Cardiac septum (tissue), 1 donor: Measurements from ENCODE around the gene NHLRC4. TPM values are rescaled to one million over a fixed set of nuclear protein-coding genes. Genes with fewer than 3 reads are reported as not detected.
"Not testable (repeated sequence)": the region's sequence is repeated elsewhere in the genome, so short reads cannot be mapped to it uniquely, and the experiment has no call there.

ENCODE experiments used
- DNase-seq: peaks from one replicate; pipeline ENCODE4 v3.0.0-alpha.2; 2020; ENCODE audit warnings: low spot score
- intact Hi-C: fragments of 100-400 bp; cut with DNase I; formaldehyde crosslinking; loops from one replicate; pipeline ENCODE4 v1.14.0; 2022
- total RNA-seq: library from RNA; stranded (reverse); fragmentation: NEBNext Ultra II Directional; extraction: Animal tissue kit (Norgen Biotek cat#: 25700); gene quantifications from one replicate; pipeline ENCODE4 v1.2.1, GENCODE V29; 2021
- donor health status: DM: no; HTN: no; CAD: no.

NHLRC4 gene
- total RNA-seq, 1 donor from 2014 or later: 0.30 TPM

DNA sequence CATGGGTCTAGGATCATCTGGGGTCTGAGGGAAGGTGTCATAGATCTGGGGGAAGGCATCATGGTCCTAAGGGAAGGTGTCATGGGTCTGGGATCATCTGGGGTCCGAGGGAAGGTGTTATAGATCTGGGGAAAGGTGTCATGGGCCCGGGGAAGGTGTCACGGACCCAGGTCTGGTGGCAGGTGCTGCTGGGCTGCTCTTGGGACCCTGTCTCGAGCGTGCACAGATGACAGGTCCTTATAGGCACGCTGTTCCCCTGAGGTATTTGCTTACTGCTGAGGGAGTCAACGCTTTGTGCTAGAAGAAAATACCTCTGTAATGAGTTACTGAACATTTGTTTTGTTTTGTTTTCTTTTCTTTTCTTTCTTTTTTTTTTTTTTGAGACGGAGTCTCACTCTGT is 24.4 kb downstream of the NHLRC4 start:
- DNase-seq: no peak

GRCh38 chr16:591892-592517 is 25.2 kb downstream of the NHLRC4 start:
- intact Hi-C loops: no loop called here
- no peak for DNase-seq

More for the DNA sequence above, 24.4 kb downstream of the NHLRC4 start:
- intact Hi-C loops: no loop called here

GRCh38 chr16:592518-593306 is 25.9 kb downstream of the NHLRC4 start:
- DNase-seq: no peak
- intact Hi-C loops: no loop called here

DNA sequence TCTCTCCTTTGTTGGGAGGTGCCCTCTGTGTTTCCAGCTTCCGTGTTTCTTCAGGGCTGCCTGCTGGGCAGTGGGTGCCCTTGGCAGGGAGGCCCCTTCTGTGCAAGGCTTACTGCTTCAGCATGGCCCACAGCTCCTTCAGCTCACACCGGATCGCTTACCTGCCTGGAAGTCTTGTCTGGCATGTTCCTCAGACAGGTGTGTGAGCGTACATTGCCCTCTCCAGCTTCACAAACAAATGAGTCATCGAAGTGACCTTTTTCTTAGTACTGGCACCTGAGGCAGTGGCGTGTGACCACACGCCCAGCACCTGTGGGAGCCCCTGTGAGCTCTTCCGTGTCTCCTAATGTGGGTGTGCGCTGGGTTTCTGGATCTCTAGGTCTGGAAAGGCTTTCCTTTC is 26.6 kb downstream of the NHLRC4 start:
- no peak for DNase-seq
- intact Hi-C loops: no loop called here

DNA sequence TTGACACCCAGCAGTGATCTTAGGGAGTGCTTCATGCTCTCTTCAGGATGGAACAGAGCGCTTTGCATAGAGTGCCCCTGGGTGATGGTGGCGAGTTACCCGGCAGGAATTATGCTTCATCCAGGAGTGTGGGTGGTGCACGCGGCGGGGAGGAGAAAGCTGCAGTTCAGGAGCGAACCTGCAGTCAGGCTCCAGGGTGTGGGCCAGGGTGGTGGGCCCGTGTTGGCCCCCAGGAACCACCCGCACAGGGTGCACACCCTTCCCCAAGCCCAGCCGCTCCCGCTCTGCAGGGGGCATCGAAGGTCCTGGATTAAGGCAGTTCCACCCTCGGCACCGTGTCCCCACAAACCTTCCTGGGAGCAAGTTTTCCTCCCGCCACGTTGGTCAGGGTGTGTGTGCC is 27.0 kb downstream of the NHLRC4 start:
- intact Hi-C loops: no loop called here
- DNase-seq: no peak

DNA sequence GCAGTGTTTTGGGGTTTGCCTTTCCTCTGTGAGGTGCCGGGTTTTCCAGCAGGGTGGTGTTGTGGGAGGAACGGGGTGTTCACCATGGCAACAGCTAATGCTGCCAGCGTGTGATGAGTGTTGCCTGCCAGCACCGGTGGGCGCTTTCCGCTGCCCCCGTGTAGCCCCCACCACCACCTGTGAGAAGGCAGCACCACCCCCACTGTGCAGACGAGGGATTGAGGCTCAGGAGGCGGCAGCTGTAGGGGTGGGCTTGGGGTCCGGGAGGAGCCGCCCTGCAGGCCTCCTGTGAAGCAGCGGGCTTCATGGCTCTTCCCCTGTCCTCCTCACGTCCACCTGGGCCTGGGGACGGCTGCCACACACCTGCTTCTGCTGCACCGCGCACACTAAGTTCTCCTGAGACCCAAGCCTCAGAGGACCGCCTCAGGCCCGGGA is 28.3 kb downstream of the NHLRC4 start:
- no peak for DNase-seq
- intact Hi-C loops: no loop called here

DNA sequence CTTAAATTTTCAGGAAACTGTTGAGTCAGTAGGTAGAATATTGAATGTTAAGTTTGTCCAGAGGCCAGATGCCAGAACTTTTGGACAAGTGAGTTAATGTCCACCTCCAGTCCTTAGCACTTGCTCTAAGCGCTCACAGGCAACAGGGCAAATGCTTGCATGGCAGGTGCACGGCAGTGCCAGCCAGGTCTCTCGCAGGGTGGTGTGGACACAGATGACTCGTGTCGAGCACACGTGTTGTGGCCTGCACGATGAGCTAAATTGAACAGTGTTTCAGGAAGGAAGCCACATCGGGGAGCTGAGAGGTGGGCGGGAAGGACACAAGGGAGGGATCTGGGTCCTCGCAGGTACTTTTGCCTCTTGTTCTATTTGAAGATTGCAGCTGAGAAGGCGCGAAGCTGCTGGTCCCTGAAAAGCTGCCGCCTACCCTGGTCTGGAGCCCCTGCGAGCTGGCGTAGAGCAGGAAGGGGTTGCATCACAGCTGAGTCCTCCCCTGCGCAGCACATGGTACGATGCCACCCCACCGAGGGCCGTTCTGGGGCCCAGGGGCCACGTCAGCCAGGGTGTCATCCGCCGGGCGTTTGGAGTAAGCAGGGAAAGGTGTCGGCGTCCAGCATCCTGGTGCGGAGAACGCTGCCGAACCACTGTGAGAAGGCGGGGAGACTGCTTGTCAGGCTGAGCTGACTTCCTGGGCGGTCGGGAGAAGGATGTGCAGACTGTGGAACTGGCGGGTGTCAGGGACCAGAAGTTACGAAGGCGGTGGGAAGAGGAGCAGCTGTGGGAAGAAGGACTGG is 29.3 kb downstream of the NHLRC4 start:
- no peak for DNase-seq
- intact Hi-C loops: no loop called here

DNA sequence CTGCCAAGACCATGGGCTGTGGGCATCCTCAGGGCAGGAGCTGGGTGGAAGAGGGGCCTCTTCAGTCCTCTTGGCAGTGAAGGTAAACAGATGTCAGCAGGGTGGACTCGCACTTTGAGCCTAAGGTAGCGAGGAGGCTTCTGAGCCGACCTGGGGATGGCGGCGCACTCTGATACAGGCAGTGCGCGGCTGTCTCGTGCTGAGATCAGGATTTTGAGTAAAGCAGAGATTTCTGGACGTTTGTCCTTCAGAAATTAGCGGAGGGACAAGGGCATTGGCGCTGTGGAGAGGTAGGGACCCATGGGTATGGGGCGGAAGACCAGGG is 29.9 kb downstream of the NHLRC4 start:
- intact Hi-C loops: no loop called here
- DNase-seq: no peak

DNA sequence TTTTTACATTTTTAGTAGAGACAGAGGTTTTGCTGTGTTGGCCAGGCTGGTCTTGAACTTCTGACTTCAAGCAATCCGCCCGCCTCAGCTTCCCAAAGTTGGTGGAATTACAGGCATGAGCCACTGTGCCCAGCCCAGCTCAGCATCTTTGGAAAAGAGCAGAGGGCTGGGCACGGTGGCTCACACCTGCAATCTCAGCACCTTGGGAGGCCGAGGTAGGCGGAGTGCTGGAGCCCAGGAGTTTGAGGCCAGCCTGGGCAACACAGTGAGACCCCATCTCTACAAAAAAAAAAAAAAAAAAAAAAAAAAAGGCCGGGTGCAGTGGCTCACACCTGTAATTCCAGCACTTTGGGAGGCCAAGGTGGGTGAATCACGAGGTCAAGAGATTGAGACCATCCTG is 30.9 kb downstream of the NHLRC4 start:
- DNase-seq, intact Hi-C loops: not testable (repeated sequence)

DNA sequence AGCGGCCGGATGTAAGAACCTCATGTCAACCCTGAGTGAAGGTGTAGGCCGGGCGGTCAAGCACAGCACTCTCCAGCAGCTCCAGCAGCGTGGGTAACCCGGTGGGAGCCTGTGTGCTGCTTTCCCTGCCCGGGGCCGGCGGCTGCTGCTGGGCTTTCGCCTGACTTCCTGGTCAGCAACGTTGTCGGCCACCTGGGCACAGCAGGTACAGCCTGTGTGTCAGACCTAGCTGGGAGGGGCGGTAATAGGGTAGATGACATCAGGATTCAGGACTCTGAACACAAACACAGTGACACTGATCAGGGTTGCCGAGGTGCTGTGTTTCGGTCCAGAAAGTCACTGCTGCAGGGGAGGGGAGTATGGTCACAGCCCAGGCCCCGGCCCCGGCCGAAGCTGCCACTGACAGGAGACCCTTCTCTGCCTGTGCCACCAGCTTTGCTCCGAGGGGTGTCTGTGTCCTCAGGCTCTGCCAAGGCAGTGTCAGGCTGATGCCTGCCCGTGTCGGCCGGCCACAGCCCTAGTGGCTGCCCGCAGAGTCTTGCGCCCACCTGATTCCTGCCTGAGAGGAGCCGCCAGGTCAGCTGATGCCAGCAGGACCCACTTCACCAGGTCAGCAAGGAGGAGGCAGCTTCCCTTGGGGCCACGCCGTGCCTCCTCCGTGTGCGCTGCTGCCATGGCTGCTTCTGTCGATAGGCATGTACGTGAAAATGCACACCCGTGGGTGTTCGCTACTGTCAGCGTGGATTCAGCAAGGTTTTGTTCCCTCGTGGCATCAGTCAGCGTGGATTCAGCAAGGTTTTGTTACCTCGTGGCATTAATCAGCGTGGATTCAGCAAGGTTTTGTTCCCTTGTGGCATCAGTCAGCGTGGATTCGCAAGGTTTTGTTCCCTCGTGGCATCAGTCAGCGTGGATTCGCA is 32.3 kb downstream of the NHLRC4 start:
- DNase-seq: no peak
- intact Hi-C loops: no loop called here

- no peak for DNase-seq
These were observed 34.0 kb downstream of the NHLRC4 start for GRCh38 chr16:600781-601180.

GRCh38 chr16:603933-604332 is 37.1 kb downstream of the NHLRC4 start:
- no peak for DNase-seq
- intact Hi-C loops: no loop called here

More at GRCh38 chr16:600781-601180, 34.0 kb downstream of the NHLRC4 start:
- intact Hi-C loops: no loop called here

DNA sequence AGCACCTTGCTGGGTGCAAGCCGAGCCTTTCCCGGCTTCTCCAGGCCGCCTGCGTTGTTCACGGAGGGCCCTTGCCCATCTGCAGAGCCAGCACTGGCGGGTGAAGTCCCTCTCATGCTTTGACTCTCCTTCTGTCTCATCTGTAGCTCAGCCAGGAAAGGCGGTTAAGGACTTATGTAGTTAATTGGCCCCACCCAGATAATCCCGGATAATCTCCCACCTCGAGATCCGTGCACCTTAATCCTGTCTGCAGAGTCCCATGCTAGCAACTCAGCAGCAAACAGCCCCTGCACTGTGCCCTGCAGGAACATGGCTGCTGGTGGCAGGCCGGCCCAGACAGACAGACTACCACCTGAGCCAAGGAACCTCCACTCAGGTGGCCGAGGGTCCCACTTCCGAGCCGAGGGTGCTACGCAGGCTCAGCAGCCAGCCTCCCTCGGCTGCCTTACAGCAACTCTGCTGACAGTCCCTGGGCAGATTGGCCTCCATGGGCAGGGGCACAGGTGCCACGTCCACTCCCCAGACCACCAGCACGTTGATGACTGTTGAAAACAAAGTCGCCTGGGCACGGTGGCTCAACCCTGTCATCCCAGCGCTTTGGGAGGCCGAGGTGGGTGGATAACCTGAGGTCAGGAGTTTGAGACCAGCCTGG is 40.0 kb downstream of the NHLRC4 start:
- DNase-seq: no peak

GRCh38 chr16:608019-608418 is 41.2 kb downstream of the NHLRC4 start:
- DNase-seq: no peak
- intact Hi-C loops: no loop called here

More for the DNA sequence above, 40.0 kb downstream of the NHLRC4 start:
- intact Hi-C loops: no loop called here

DNA sequence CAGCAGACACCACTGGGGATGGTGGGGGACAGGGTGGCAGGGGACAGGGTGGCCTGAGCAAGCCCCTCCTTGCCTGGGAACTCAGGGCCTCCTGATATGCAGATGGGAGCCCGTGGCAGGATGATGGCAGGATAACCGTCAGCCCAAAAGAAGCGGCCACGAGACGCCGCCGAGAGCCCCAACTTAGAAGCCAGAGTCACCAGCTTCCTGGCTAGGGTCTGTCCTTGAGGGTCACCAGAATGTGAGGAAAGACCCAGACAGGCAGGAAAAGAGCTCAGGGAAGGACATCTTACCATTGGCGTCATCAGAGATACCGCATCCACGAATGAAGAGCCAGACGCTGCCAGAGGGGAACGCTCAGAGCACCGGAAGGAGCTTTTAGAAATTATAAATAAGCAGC is 42.5 kb downstream of the NHLRC4 start:
- intact Hi-C loops: no loop called here
- no peak for DNase-seq

DNA sequence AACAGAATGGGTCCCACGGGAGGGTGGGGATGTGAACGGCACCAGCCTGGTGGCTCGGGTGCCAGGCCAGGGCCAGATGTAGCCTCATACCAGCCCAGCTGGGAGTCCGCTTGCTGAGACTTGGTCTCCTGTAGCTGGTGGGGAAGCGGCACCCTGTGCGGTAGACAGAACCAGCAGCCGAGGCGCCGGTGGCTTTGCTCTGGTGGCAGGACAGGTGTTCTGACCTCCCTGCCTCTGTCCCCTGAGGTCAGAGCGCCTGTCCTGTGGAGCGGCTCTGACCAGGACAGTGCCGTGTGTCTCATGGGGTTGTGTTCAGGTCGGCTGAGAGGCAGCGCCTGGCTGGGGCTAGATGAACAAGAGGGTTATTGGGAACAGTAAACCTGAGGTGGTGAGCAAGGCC is 43.2 kb downstream of the NHLRC4 start:
- intact Hi-C loops: no loop called here
- DNase-seq: no peak

- intact Hi-C loops: no loop called here
- no peak for DNase-seq
These were observed 43.9 kb downstream of the NHLRC4 start for GRCh38 chr16:610513-611381.

GRCh38 chr16:615122-615521 is 48.3 kb downstream of the NHLRC4 start:
- intact Hi-C loops: no loop called here
- DNase-seq: no peak
